Body of pancreas (tissue), 4 donors: ENCODE data around the gene EDAR. TPM values are rescaled to one million over a fixed set of nuclear protein-coding genes. Genes with fewer than 3 reads are reported as not detected.

Experiments used
- ATAC-seq: fragments of 150-250 bp; one replicate; pipeline ENCODE4 v1.9.1; 2016
- DNase-seq, 4 donors: peaks; one replicate each; pipeline ENCODE4 v3.0.0-alpha.2; 2019
- H3K27ac ChIP-seq, 4 donors: fragments of 200-600 bp; sonication (generic); 1 replicate in 3 of 4; 2 replicates in 1 of 4; pipeline versions ENCODE4 v1.5.1 to v1.6.1; 2016 to 2019; ENCODE audit warnings: mild to moderate bottlenecking in 1 of 4, mixed read lengths in 1 of 4, moderate library complexity in 1 of 4
- H3K27me3 ChIP-seq, 2 donors: fragments of 200-600 bp; sonication (generic); one replicate each; pipeline ENCODE4 v1.6.0; 2016; ENCODE audit warnings: mild to moderate bottlenecking in 1 of 2
- H3K36me3 ChIP-seq, 2 donors: fragments of 200-600 bp; sonication (generic); replicated peaks in 1 of 2; 2 replicates each; pipeline ENCODE4 v1.5.1; 2016; ENCODE audit warnings: low read depth in 2 of 2; ENCODE audit not compliant: insufficient read depth in 1 of 2
- H3K4me1 ChIP-seq: fragments of 200-600 bp; sonication (generic); one replicate; pipeline ENCODE4 v1.6.0; 2016
- H3K4me3 ChIP-seq, 2 donors: fragments of 200-600 bp; sonication (generic); 1 replicate in 1 of 2; 2 replicates in 1 of 2; pipeline ENCODE4 v1.5.1; 2016 to 2019
- H3K9me3 ChIP-seq, 3 donors: fragments of 200-600 bp; sonication (generic); 1 replicate in 2 of 3; 2 replicates in 1 of 3; pipeline ENCODE4 v1.5.1; 2016
- CTCF ChIP-seq, 7 experiments: fragments of 450-650 bp in 4 of 7; fragments of 200-600 bp in 3 of 7; sonication (generic) in 3 of 7; IDR thresholded peaks; one replicate each; pipeline ENCODE4 v1.5.1; 2016 to 2019; ENCODE audit warnings: antibody characterized with exemption in 7 of 7
- POLR2A ChIP-seq, 3 donors: fragments of 450-650 bp; IDR thresholded peaks; one replicate each; pipeline ENCODE4 v1.6.1; 2016; ENCODE audit warnings: antibody characterized with exemption in 3 of 3, mild to moderate bottlenecking in 2 of 3
- WGBS, 2 donors: methylation state at CpG; one replicate each; pipeline ENCODE4 v1.1.5; 2017; 5-methylcytosine and 5-hydroxymethylcytosine counted together
- intact Hi-C: fragments of 100-400 bp; cut with DNase I; formaldehyde crosslinking; loops from one replicate; pipeline ENCODE4 v1.15.1; 2023
- total RNA-seq, 2 donors: library from RNA; depleted of rRNA; stranded (reverse); fragments of >200 nt; gene quantifications; one replicate each; pipeline ENCODE4 v1.1.0, GENCODE V29; 2016

The EDAR gene
- total RNA-seq, 2 donors from 2014 or later = not detected

GRCh38 chr2:108909275-108909823 lies 79.7 kb downstream of the EDAR start:
- no peaks in the 10 kb centered on the region for H3K27me3 ChIP-seq
- DNase-seq = no peak
- no peaks in the 10 kb centered on the region for H3K4me1 ChIP-seq
- no peak for ATAC-seq
- no peaks in the 10 kb centered on the region for H3K36me3 ChIP-seq
- no peak overlapping the region for H3K27ac ChIP-seq
- TF ChIP-seq CTCF (IDR thresholded peaks at IDR 0.05) (no peak), POLR2A (IDR thresholded peaks at IDR 0.05) (no peak)
- H3K9me3 ChIP-seq = no peaks in the 10 kb centered on the region
- intact Hi-C loops = no loop called here
- 64 to 78% methylated on average over 9 of the region's 9 CpGs for WGBS, 2 donors
- H3K4me3 ChIP-seq = no peak overlapping the region

- ATAC-seq (no peak), DNase-seq (no peak)
- Histone ChIP-seq H3K9me3 (no peaks in the 10 kb centered on the region), H3K4me1 (no peaks in the 10 kb centered on the region), H3K27me3 (no peaks in the 10 kb centered on the region), H3K4me3 (no peak overlapping the region), H3K27ac (no peak overlapping the region), H3K36me3 (no peaks in the 10 kb centered on the region)
- TF ChIP-seq POLR2A (IDR thresholded peaks at IDR 0.05) = no peak
- TF ChIP-seq CTCF (IDR thresholded peaks at IDR 0.05) = no peak
- intact Hi-C loops = no loop called here
- WGBS, 2 donors = 46 to 47% methylated on average over 1 of the region's 1 CpG
Measured at GRCh38 chr2:108908713-108909070, 80.3 kb downstream of the EDAR start.

- no peak overlapping the region for H3K27ac ChIP-seq
- H3K36me3 ChIP-seq = no peaks in the 10 kb centered on the region
- H3K27me3 ChIP-seq = no peaks in the 10 kb centered on the region
- intact Hi-C loops = no loop called here
- TF ChIP-seq POLR2A (IDR thresholded peaks at IDR 0.05) = no peak
- TF ChIP-seq CTCF (IDR thresholded peaks at IDR 0.05) = no peak
- ATAC-seq (no peak), DNase-seq (no peak)
- WGBS, 2 donors = 58 to 67% methylated on average over 8 to 24 of the region's 24 CpGs
- no peak overlapping the region for H3K4me3 ChIP-seq
- H3K9me3 ChIP-seq = no peaks in the 10 kb centered on the region
- no peaks in the 10 kb centered on the region for H3K4me1 ChIP-seq
Measured at GRCh38 chr2:108907822-108908712, 81.0 kb downstream of the EDAR start.

- no peak overlapping the region for H3K4me3 ChIP-seq
- no peak for TF ChIP-seq POLR2A (IDR thresholded peaks at IDR 0.05)
- TF ChIP-seq CTCF (IDR thresholded peaks at IDR 0.05) = no peak
- H3K4me1 ChIP-seq = no peaks in the 10 kb centered on the region
- WGBS, 2 donors = 55 to 64% methylated on average over 4 to 15 of the region's 15 CpGs
- DNase-seq (no peak), ATAC-seq (no peak)
- intact Hi-C loops = no loop called here
- no peaks in the 10 kb centered on the region for H3K9me3 ChIP-seq
- H3K36me3 ChIP-seq = no peaks in the 10 kb centered on the region
- no peak overlapping the region for H3K27ac ChIP-seq
- no peaks in the 10 kb centered on the region for H3K27me3 ChIP-seq
Measured at GRCh38 chr2:108906403-108907077, 82.5 kb downstream of the EDAR start.
